K562 (cell line): ENCODE results near the gene PLCL2. TPM values are rescaled to one million over a fixed set of nuclear protein-coding genes. Genes with fewer than 3 reads are reported as not detected.

ENCODE experiments used
- ATAC-seq: fragments of 200-7000 bp; cut with Tn5 transposase; 3 replicates; pipeline ENCODE4 v1.9.1; 2020; ENCODE audit warnings: moderate library complexity
- BruUV-seq: library from RNA; stranded (reverse); fragments of 400-500 nt; replicated peaks from 2 replicates; lab custom pipeline; 2021; lab: Mats Ljungman, UMichigan
- CTCF ChIA-PET: fragments of 300-600 bp; formaldehyde crosslinking; extraction: SDS; loops from one replicate; lab custom pipeline; 2021; ENCODE audit warnings: low intra/inter-chr PET ratio; lab: Yijun Ruan, JAX
- POLR2A ChIA-PET: fragments of 300-600, 350-650 bp; sonication (Branson Sonifier 250); formaldehyde crosslinking; extraction: SDS; loops from one replicate; lab custom pipeline; 2021; ENCODE audit warnings: antibody characterized with exemption, inconsistent platforms; lab: Yijun Ruan, JAX
- DNase-seq, 4 experiments: peaks; one replicate each; pipeline versions ENCODE4 v3.0.0 to v3.0.0-alpha.2; 2011 to 2018; ENCODE audit warnings: low spot score in 3 of 4, mixed read lengths in 3 of 4; ENCODE audit errors: extremely low read depth in 1 of 4
- FAIRE-seq: peaks from 2 replicates; lab custom pipeline; 2011; peaks lifted over from hg19 to GRCh38; lab: Jason Lieb, UNC
- H2AFZ ChIP-seq: 2 replicates; pipeline ENCODE4 v1.6.0; 2011; ENCODE audit warnings: low read depth, low read length, control low read depth, inconsistent platforms
- H3K27ac ChIP-seq: fragments of 200-600 bp; 3 replicates; pipeline ENCODE4 v1.8.0; 2011; ENCODE audit warnings: low read depth, mild to moderate bottlenecking, control low read depth, inconsistent platforms, low read length, moderate library complexity, mixed read lengths; ENCODE audit errors: extremely low read depth
- H3K27me3 ChIP-seq, 2 experiments: fragments of 300-600 bp in 1 of 2; 2 replicates in 1 of 2; 3 replicates in 1 of 2; pipeline versions ENCODE4 v1.6.0 to v1.8.0; 2011; ENCODE audit warnings: inconsistent platforms in 2 of 2, low read length in 2 of 2, mild to moderate bottlenecking in 1 of 2, mixed read lengths in 1 of 2, moderate library complexity in 1 of 2; ENCODE audit not compliant: control insufficient read depth in 2 of 2, insufficient read depth in 2 of 2
- H3K36me3 ChIP-seq: fragments of 300-600 bp; 3 replicates; pipeline ENCODE4 v1.8.0; 2011; ENCODE audit warnings: mild to moderate bottlenecking, low read length, inconsistent platforms; ENCODE audit not compliant: control insufficient read depth, insufficient read depth
- H3K4me1 ChIP-seq, 2 experiments: fragments of 200-600 bp in 1 of 2; replicated peaks in 1 of 2; 2 replicates in 1 of 2; 3 replicates in 1 of 2; pipeline versions ENCODE4 v1.5.1 to v1.8.0; 2011; ENCODE audit warnings: inconsistent platforms in 2 of 2, low read length in 2 of 2, mild to moderate bottlenecking in 1 of 2, mixed read lengths in 1 of 2, moderate library complexity in 1 of 2; ENCODE audit not compliant: control insufficient read depth in 2 of 2, insufficient read depth in 2 of 2
- H3K4me2 ChIP-seq: 2 replicates; pipeline ENCODE4 v1.6.1; 2011; ENCODE audit warnings: low read length, control low read depth, inconsistent platforms, mixed read lengths; ENCODE audit not compliant: insufficient read depth
- H3K4me3 ChIP-seq: fragments of 200-600 bp; sonication (generic), shearing (Covaris generic); 2 replicates; pipeline ENCODE4 v1.5.1; 2016; ENCODE audit warnings: control low read depth, inconsistent platforms
- H3K79me2 ChIP-seq: fragments of 200-600 bp; 3 replicates; pipeline ENCODE4 v1.8.0; 2011; ENCODE audit warnings: low read length, inconsistent platforms; ENCODE audit not compliant: control insufficient read depth, insufficient read depth
- H3K9ac ChIP-seq, 2 experiments: 2 replicates each; pipeline versions ENCODE4 v1.6.0 to v1.6.1; 2011; ENCODE audit warnings: low read depth in 2 of 2, low read length in 2 of 2, control low read depth in 1 of 2, inconsistent platforms in 1 of 2, mild to moderate bottlenecking in 1 of 2, mixed read lengths in 1 of 2; ENCODE audit not compliant: insufficient read depth in 1 of 2
- H3K9me1 ChIP-seq: one replicate; pipeline ENCODE4 v1.6.0; 2011; ENCODE audit warnings: inconsistent platforms, mild to moderate bottlenecking, low read length, moderate library complexity; ENCODE audit not compliant: control insufficient read depth, insufficient read depth
- H3K9me3 ChIP-seq: replicated peaks from 2 replicates; pipeline ENCODE4 v1.5.1; 2011; ENCODE audit warnings: low read depth, low read length, inconsistent platforms; ENCODE audit not compliant: control insufficient read depth, insufficient read depth
- H4K20me1 ChIP-seq: replicated peaks from 2 replicates; pipeline ENCODE4 v1.6.1; 2011; ENCODE audit warnings: low read length, inconsistent platforms, mixed read lengths; ENCODE audit not compliant: control insufficient read depth, insufficient read depth
- CTCFL ChIP-seq: IDR thresholded peaks from 2 replicates; pipeline ENCODE4 v1.6.1; 2011; ENCODE audit warnings: borderline replicate concordance, low read depth, mild to moderate bottlenecking, moderate library complexity, low read length; ENCODE audit not compliant: insufficient read depth, poor library complexity, severe bottlenecking
- GTF2F1 ChIP-seq: IDR thresholded peaks from 2 replicates; pipeline ENCODE4 v1.6.1; 2011; ENCODE audit warnings: low read depth, low read length, improper control_type of control experiment
- NCOA4 ChIP-seq: fragments of 450-650 bp; IDR thresholded peaks from 2 replicates; pipeline ENCODE4 v1.6.1; 2018; ENCODE audit warnings: mild to moderate bottlenecking; ENCODE audit not compliant: partially characterized antibody
- U2AF2 ChIP-seq: fragments of 200-400 bp; formaldehyde crosslinking; optimal IDR thresholded peaks from 2 replicates; pipeline ENCODE3; 2017; ENCODE audit warnings: low read depth, mild to moderate bottlenecking, low read length
- XRCC5 ChIP-seq: fragments of 200-400 bp; formaldehyde crosslinking; IDR thresholded peaks from 2 replicates; pipeline ENCODE4 v1.6.1; 2017; ENCODE audit warnings: low read depth, mild to moderate bottlenecking, low read length
- ZEB2 ChIP-seq: fragments of 450-650 bp; IDR thresholded peaks from 2 replicates; pipeline ENCODE4 v1.6.1; 2016
- ZNF146 ChIP-seq: IDR thresholded peaks from one replicate; pipeline ENCODE4 v1.6.1; 2018; ENCODE audit warnings: missing compliant biosample characterization; ENCODE audit not compliant: unreplicated experiment
- ZNF184 ChIP-seq: sonication (generic); formaldehyde crosslinking; IDR thresholded peaks from 2 replicates; pipeline ENCODE4 v1.5.0; 2020; ENCODE audit warnings: missing genetic modification reagents
- ZNF311 ChIP-seq: fragments of 250-450 bp; sonication (Bioruptor Pico); IDR thresholded peaks from 2 replicates; pipeline ENCODE4 v1.4.0; 2020; ENCODE audit warnings: mild to moderate bottlenecking, moderate library complexity
- WGBS: fragments of 100-300 bp; shearing (Covaris generic); methylation state at CpG from one replicate; pipeline ENCODE4 v1.1.6; 2016; ENCODE audit warnings: low coverage, mixed read lengths; ENCODE audit not compliant: insufficient coverage; ENCODE audit errors: missing lambda C conversion rate; 5-methylcytosine and 5-hydroxymethylcytosine counted together
- in situ Hi-C: fragments of 300-500 bp; cut with MboI; formaldehyde crosslinking; loops from 4 replicates; pipeline ENCODE4 v1.15.0; 2018; ENCODE audit warnings: inconsistent platforms, mixed read lengths
- intact Hi-C: fragments of 100-400 bp; cut with micrococcal nuclease; formaldehyde crosslinking; loops from 2 replicates; pipeline ENCODE4 v1.14.2; 2022
- polyA plus RNA-seq, 8 experiments: library from polyadenylated mRNA; depleted of rRNA in 4 of 8; stranded (reverse) in 5 of 8; unstranded in 3 of 8; fragments of >200 nt; fragmentation: Nextera tagmentation in 2 of 8; fragmentation: Illumina TruSeq in 1 of 8; extraction: Ambion mirVana in 2 of 8; extraction: Trizol in 1 of 8; gene quantifications; 2 replicates each; pipeline versions ENCODE4 v1.2.1 to v1.2.3, GENCODE V29; 2011 to 2014; ENCODE audit warnings: inconsistent platforms in 1 of 8, missing spikeins in 1 of 8
- total RNA-seq, 7 experiments: library from RNA; depleted of rRNA in 6 of 7; stranded (reverse); fragments of >200 nt in 6 of 7; fragmentation: Illumina TruSeq in 2 of 7; extraction: Trizol in 2 of 7; gene quantifications; 2 replicates each; pipeline versions ENCODE4 v1.2.1 to v1.2.3, GENCODE V29; 2011 to 2021; ENCODE audit warnings: low replicate concordance in 1 of 7
- TF ChIP-seq, protein P1 (sequence below): sonication (generic); formaldehyde crosslinking; IDR thresholded peaks from 2 replicates; pipeline ENCODE4 v1.8.0; 2022; ENCODE audit warnings: mild to moderate bottlenecking, missing genetic modification reagents, borderline replicate concordance

The PLCL2 gene
- total and polyA plus RNA-seq, 9 of the 15 experiments (the other 6 are each of a cell fraction or from before 2014, with no cell fraction given), result 0.03 to 0.18 (median 0.11) TPM; not detected in 2

GRCh38 chr3:17038141-17038540 lies 153.4 kb downstream of the PLCL2 start:
- DNase-seq (no peak), ATAC-seq (no peak), FAIRE-seq (no peak)
- Histone ChIP-seq H3K4me2 (no peak overlapping the region), H3K27me3 (peaks cover 0 to 9% of the 10 kb centered on the region in 2 experiments; a peak in 4 of 5 replicates), H3K4me3 (no peak overlapping the region), H3K79me2 (no peaks in the 10 kb centered on the region), H3K27ac (no peak overlapping the region), H3K36me3 (no peaks in the 10 kb centered on the region), H3K4me1 (no peaks in the 10 kb centered on the region), H3K9me1 (no peaks in the 10 kb centered on the region), H4K20me1 (no peaks in the 10 kb centered on the region), H2AFZ (no peak overlapping the region), H3K9me3 (no peaks in the 10 kb centered on the region), H3K9ac (no peak overlapping the region)
- WGBS, result 0% methylated on average over 3 of the region's 3 CpGs
- CTCF ChIA-PET, result no interaction called here
- in situ Hi-C loops, result no loop called here
- intact Hi-C loops, result no loop called here
- BruUV-seq, result no TSS peak
- POLR2A ChIA-PET, result no interaction called here
- TF ChIP-seq U2AF2, result no peak
- TF ChIP-seq, protein P1, sequence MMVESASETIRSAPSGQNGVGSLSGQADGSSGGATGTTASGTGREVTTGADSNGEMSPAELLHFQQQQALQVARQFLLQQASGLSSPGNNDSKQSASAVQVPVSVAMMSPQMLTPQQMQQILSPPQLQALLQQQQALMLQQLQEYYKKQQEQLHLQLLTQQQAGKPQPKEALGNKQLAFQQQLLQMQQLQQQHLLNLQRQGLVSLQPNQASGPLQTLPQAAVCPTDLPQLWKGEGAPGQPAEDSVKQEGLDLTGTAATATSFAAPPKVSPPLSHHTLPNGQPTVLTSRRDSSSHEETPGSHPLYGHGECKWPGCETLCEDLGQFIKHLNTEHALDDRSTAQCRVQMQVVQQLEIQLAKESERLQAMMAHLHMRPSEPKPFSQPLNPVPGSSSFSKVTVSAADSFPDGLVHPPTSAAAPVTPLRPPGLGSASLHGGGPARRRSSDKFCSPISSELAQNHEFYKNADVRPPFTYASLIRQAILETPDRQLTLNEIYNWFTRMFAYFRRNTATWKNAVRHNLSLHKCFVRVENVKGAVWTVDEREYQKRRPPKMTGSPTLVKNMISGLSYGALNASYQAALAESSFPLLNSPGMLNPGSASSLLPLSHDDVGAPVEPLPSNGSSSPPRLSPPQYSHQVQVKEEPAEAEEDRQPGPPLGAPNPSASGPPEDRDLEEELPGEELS (CRISPR knock-in tag), result no peak
- no peak for TF ChIP-seq CTCFL
- no peak for TF ChIP-seq GTF2F1
- no peak for TF ChIP-seq XRCC5
- no peak for TF ChIP-seq ZNF184 (CRISPR knock-in tag)
- no peak for TF ChIP-seq ZNF146 (CRISPR knock-in tag)
- TF ChIP-seq ZEB2, result no peak
- no peak for TF ChIP-seq NCOA4
- TF ChIP-seq ZNF311 (CRISPR knock-in tag), result no peak
